IMR-90 (cell line): ENCODE measurements around the gene ZNF764.

ENCODE experiments used
- BHLHE40 ChIP-seq: fragments of 150-350 bp; IDR thresholded peaks from 2 replicates; pipeline ENCODE4 v1.6.1; 2016; ENCODE audit warnings: mild to moderate bottlenecking, low read depth, low read length
- CEBPB ChIP-seq: IDR thresholded peaks from 2 replicates; pipeline ENCODE4 v1.6.1; 2012; ENCODE audit warnings: low read depth, low read length, improper control_type of control experiment
- CHD1 ChIP-seq: IDR thresholded peaks from 2 replicates; pipeline ENCODE4 v1.6.1; 2012; ENCODE audit warnings: low read depth, low read length, improper control_type of control experiment
- MAFK ChIP-seq: IDR thresholded peaks from 2 replicates; pipeline ENCODE4 v1.6.1; 2012; ENCODE audit warnings: low read depth, low read length, improper control_type of control experiment
- MXI1 ChIP-seq: IDR thresholded peaks from 2 replicates; pipeline ENCODE4 v1.6.1; 2012; ENCODE audit warnings: low read depth, mild to moderate bottlenecking, low read length, moderate library complexity, borderline replicate concordance
- NFE2L2 ChIP-seq: fragments of 150-350 bp; IDR thresholded peaks from 2 replicates; pipeline ENCODE4 v1.6.1; 2016; ENCODE audit warnings: low read depth, mild to moderate bottlenecking, low read length
- POLR2A ChIP-seq: IDR thresholded peaks from 2 replicates; pipeline ENCODE4 v1.6.1; 2012; ENCODE audit warnings: mild to moderate bottlenecking, low read depth, low read length
- RAD21 ChIP-seq: IDR thresholded peaks from 2 replicates; pipeline ENCODE4 v1.6.1; 2012; ENCODE audit warnings: low read length, improper control_type of control experiment
- RCOR1 ChIP-seq: IDR thresholded peaks from 2 replicates; pipeline ENCODE4 v1.6.1; 2012; ENCODE audit warnings: mild to moderate bottlenecking, low read length, improper control_type of control experiment; ENCODE audit not compliant: insufficient replicate concordance
- RFX5 ChIP-seq: IDR thresholded peaks from 2 replicates; pipeline ENCODE4 v1.8.0; 2012; ENCODE audit warnings: low read depth, mild to moderate bottlenecking, low read length, moderate library complexity
- SMC3 ChIP-seq: fragments of 150-350 bp; IDR thresholded peaks from 2 replicates; pipeline ENCODE4 v1.6.1; 2016; ENCODE audit warnings: low read depth, mild to moderate bottlenecking, antibody characterized with exemption, low read length, moderate library complexity
- TF ChIP-seq, protein P1 (sequence below): conservative IDR thresholded peaks from 2 replicates; pipeline ENCODE4 v1.5.1; 2012; ENCODE audit warnings: mild to moderate bottlenecking, low read depth, low read length, improper control_type of control experiment
- TF ChIP-seq, protein P2 (sequence below): fragments of 150-350 bp; IDR thresholded peaks from 2 replicates; pipeline ENCODE4 v1.6.1; 2017; ENCODE audit warnings: mild to moderate bottlenecking, antibody characterized with exemption, low read length, low read depth

DNA sequence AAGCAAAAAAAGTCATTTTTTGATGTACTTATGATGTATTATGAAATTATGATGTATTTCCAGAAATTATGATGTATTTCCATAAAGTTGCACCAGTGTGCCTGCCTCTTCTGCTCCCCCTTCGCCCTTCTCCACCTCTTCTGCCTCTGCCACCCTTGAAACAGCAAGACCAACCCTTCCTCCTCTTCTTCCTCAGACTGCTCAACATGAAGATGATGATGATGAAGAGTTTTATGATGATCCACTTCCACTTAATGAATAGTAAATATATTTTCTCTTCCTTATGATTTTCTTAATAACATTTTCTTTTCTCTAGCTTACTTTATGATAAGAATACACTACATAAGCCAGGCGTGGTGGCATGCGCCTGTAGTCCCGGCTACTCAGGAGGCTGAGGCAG lies 34.7 kb upstream of the ZNF764 start:
- no peak for TF ChIP-seq RFX5
- TF ChIP-seq, protein P1, sequence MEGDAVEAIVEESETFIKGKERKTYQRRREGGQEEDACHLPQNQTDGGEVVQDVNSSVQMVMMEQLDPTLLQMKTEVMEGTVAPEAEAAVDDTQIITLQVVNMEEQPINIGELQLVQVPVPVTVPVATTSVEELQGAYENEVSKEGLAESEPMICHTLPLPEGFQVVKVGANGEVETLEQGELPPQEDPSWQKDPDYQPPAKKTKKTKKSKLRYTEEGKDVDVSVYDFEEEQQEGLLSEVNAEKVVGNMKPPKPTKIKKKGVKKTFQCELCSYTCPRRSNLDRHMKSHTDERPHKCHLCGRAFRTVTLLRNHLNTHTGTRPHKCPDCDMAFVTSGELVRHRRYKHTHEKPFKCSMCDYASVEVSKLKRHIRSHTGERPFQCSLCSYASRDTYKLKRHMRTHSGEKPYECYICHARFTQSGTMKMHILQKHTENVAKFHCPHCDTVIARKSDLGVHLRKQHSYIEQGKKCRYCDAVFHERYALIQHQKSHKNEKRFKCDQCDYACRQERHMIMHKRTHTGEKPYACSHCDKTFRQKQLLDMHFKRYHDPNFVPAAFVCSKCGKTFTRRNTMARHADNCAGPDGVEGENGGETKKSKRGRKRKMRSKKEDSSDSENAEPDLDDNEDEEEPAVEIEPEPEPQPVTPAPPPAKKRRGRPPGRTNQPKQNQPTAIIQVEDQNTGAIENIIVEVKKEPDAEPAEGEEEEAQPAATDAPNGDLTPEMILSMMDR, result no peak
- TF ChIP-seq POLR2A, result no peak
- no peak for TF ChIP-seq SMC3
- no peak for TF ChIP-seq MXI1
- no peak for TF ChIP-seq CHD1
- no peak for TF ChIP-seq CEBPB
- TF ChIP-seq RCOR1, result no peak
- TF ChIP-seq RAD21, result no peak
- TF ChIP-seq, protein P2, sequence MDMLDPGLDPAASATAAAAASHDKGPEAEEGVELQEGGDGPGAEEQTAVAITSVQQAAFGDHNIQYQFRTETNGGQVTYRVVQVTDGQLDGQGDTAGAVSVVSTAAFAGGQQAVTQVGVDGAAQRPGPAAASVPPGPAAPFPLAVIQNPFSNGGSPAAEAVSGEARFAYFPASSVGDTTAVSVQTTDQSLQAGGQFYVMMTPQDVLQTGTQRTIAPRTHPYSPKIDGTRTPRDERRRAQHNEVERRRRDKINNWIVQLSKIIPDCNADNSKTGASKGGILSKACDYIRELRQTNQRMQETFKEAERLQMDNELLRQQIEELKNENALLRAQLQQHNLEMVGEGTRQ, result no peak
- TF ChIP-seq BHLHE40, result no peak
- no peak for TF ChIP-seq MAFK
- no peak for TF ChIP-seq NFE2L2
